ENCODE measurements around the gene VWA8.

DNA sequence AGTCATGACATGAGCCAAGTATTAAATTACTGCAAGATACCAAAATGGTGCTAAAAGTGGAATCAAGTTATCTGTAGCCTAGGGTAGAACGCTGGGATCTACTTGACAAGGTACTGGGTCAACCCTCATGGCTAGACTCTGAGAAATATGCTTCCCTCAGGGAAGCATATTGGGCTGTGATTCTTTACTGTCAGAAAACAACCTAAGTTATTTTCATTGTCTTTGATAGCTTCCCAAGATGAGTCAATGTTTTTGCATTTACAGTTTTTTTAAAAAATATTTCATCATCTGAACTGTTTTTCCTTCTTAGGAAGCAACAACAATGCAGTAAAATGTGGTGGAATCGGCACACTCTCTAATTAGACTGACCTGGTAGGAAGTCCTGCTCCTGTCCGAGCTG, 285.6 kb downstream of the VWA8 start:
- TF ChIP-seq, protein P1, sequence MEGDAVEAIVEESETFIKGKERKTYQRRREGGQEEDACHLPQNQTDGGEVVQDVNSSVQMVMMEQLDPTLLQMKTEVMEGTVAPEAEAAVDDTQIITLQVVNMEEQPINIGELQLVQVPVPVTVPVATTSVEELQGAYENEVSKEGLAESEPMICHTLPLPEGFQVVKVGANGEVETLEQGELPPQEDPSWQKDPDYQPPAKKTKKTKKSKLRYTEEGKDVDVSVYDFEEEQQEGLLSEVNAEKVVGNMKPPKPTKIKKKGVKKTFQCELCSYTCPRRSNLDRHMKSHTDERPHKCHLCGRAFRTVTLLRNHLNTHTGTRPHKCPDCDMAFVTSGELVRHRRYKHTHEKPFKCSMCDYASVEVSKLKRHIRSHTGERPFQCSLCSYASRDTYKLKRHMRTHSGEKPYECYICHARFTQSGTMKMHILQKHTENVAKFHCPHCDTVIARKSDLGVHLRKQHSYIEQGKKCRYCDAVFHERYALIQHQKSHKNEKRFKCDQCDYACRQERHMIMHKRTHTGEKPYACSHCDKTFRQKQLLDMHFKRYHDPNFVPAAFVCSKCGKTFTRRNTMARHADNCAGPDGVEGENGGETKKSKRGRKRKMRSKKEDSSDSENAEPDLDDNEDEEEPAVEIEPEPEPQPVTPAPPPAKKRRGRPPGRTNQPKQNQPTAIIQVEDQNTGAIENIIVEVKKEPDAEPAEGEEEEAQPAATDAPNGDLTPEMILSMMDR (IDR thresholded peaks at IDR 0.05; ENCODE audit: control extremely low read depth in 1 of 3, insufficient read depth in 1 of 3, low read depth in 1 of 3, low read length in 3 of 3): no peak
- TF ChIP-seq POLR2A (IDR thresholded peaks at IDR 0.05; ENCODE audit: control extremely low read depth in 1 of 2, low read depth in 2 of 2, low read length in 2 of 2): no peak
- TF ChIP-seq EP300 (IDR thresholded peaks at IDR 0.05; ENCODE audit: borderline replicate concordance in 1 of 2, low read depth in 2 of 2, low read length in 2 of 2): no peak
- no peak for TF ChIP-seq RXRA (IDR thresholded peaks at IDR 0.05; ENCODE audit: insufficient read depth, low read depth, low read length)
- TF ChIP-seq TAF1 (IDR thresholded peaks at IDR 0.05; ENCODE audit: low read depth, low read length): no peak
- no peak for TF ChIP-seq MAFK (IDR thresholded peaks at IDR 0.05; ENCODE audit: low read depth, low read length)
- TF ChIP-seq, protein P2, sequence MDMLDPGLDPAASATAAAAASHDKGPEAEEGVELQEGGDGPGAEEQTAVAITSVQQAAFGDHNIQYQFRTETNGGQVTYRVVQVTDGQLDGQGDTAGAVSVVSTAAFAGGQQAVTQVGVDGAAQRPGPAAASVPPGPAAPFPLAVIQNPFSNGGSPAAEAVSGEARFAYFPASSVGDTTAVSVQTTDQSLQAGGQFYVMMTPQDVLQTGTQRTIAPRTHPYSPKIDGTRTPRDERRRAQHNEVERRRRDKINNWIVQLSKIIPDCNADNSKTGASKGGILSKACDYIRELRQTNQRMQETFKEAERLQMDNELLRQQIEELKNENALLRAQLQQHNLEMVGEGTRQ (IDR thresholded peaks at IDR 0.05; ENCODE audit: low read length): no peak
- no peak for TF ChIP-seq GTF2F1 (IDR thresholded peaks at IDR 0.05; ENCODE audit: borderline replicate concordance, low read depth, low read length)
- TF ChIP-seq CHD1 (IDR thresholded peaks at IDR 0.05; ENCODE audit: low read depth, low read length): no peak
- no peak for TF ChIP-seq KDM1A (IDR thresholded peaks at IDR 0.05; ENCODE audit: borderline replicate concordance, low read length)
- TF ChIP-seq, protein P3, sequence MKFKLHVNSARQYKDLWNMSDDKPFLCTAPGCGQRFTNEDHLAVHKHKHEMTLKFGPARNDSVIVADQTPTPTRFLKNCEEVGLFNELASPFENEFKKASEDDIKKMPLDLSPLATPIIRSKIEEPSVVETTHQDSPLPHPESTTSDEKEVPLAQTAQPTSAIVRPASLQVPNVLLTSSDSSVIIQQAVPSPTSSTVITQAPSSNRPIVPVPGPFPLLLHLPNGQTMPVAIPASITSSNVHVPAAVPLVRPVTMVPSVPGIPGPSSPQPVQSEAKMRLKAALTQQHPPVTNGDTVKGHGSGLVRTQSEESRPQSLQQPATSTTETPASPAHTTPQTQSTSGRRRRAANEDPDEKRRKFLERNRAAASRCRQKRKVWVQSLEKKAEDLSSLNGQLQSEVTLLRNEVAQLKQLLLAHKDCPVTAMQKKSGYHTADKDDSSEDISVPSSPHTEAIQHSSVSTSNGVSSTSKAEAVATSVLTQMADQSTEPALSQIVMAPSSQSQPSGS (IDR thresholded peaks at IDR 0.05; ENCODE audit: low read length): no peak
- no peak for TF ChIP-seq RAD21 (IDR thresholded peaks at IDR 0.05 in 1 of 2, conservative IDR thresholded peaks at IDR 0.05 in 1 of 2; ENCODE audit: low read depth in 2 of 2, low read length in 2 of 2)
- TF ChIP-seq, protein P4, sequence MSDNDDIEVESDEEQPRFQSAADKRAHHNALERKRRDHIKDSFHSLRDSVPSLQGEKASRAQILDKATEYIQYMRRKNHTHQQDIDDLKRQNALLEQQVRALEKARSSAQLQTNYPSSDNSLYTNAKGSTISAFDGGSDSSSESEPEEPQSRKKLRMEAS (IDR thresholded peaks at IDR 0.05): no peak
- no peak for TF ChIP-seq BCL11A (IDR thresholded peaks at IDR 0.05; ENCODE audit: low read depth in 2 of 2, low read length in 2 of 2)
